ENCODE results near the gene GALNT17. TPM values are rescaled to one million over a fixed set of nuclear protein-coding genes. Genes with fewer than 3 reads are reported as not detected.

Gene GALNT17
- total RNA-seq, 1 experiment from 2014 or later: not detected

- ATAC-seq (no peak), DNase-seq (ENCODE audit: low read depth, low spot score) (no peak)
- Histone ChIP-seq H3K36me3 (ENCODE audit: control insufficient read depth, insufficient read depth, low read length) (no peaks in the 10 kb centered on the region), H3K4me3 (ENCODE audit: low read depth in 2 of 2, low read length in 2 of 2) (no peak overlapping the region), H3K9me3 (ENCODE audit: control insufficient read depth, insufficient read depth, low read depth, low read length) (no peaks in the 10 kb centered on the region), H3K27me3 (ENCODE audit: control insufficient read depth, insufficient read depth, low read length) (no peaks in the 10 kb centered on the region), H3K4me1 (ENCODE audit: control insufficient read depth, insufficient read depth, low read length) (no peaks in the 10 kb centered on the region), H3K27ac (ENCODE audit: low read length) (no peak overlapping the region)
- BruUV-seq (replicated peaks): no TSS peak
- TF ChIP-seq POLR2AphosphoS5 (IDR thresholded peaks at IDR 0.05; ENCODE audit: low read depth, low read length) (no peak), SIN3A (IDR thresholded peaks at IDR 0.05; ENCODE audit: borderline replicate concordance, insufficient read depth, low read depth, low read length) (no peak), TCF7L2 (IDR thresholded peaks at IDR 0.05; ENCODE audit: low read depth, low read length) (no peak), CTCF (IDR thresholded peaks at IDR 0.05) (no peak), REST (IDR thresholded peaks at IDR 0.05; ENCODE audit: insufficient read depth in 1 of 2, low read depth in 2 of 2, low read length in 1 of 2) (no peak)
- in situ Hi-C loops (cut with HindIII; ENCODE audit: low pct_unique_long_range_greater_than_20kb, low sequenced_read_pairs) (no loop called here), intact Hi-C loops (cut with micrococcal nuclease; ENCODE audit: unreplicated experiment) (loop anchor here (10.0 kb wide), 1 partner anchor 58 kb away; no protein-coding TSS in a partner anchor)
- POLR2A ChIA-PET: no interaction called here
- CTCF ChIA-PET: no interaction called here
These were observed 231.3 kb downstream of the GALNT17 start for GRCh38 chr7:71363223-71363622.

GRCh38 chr7:71363627-71364026 is 231.7 kb downstream of the GALNT17 start:
- POLR2A ChIA-PET: no interaction called here

More at GRCh38 chr7:71363627-71364026, 231.7 kb downstream of the GALNT17 start:
- Histone ChIP-seq H3K27ac (ENCODE audit: low read length) (no peak overlapping the region), H3K27me3 (ENCODE audit: control insufficient read depth, insufficient read depth, low read length) (no peaks in the 10 kb centered on the region), H3K4me3 (ENCODE audit: low read depth in 2 of 2, low read length in 2 of 2) (no peak overlapping the region), H3K36me3 (ENCODE audit: control insufficient read depth, insufficient read depth, low read length) (no peaks in the 10 kb centered on the region), H3K9me3 (ENCODE audit: control insufficient read depth, insufficient read depth, low read depth, low read length) (no peaks in the 10 kb centered on the region), H3K4me1 (ENCODE audit: control insufficient read depth, insufficient read depth, low read length) (no peaks in the 10 kb centered on the region)
- CTCF ChIA-PET: no interaction called here
- ATAC-seq (no peak), DNase-seq (ENCODE audit: low read depth, low spot score) (no peak)
- intact Hi-C loops (cut with micrococcal nuclease; ENCODE audit: unreplicated experiment) (loop anchor here (10.0 kb wide), 1 partner anchor 59 kb away; no protein-coding TSS in a partner anchor), in situ Hi-C loops (cut with HindIII; ENCODE audit: low pct_unique_long_range_greater_than_20kb, low sequenced_read_pairs) (no loop called here)
- no TSS peak for BruUV-seq (replicated peaks)
- TF ChIP-seq REST (IDR thresholded peaks at IDR 0.05; ENCODE audit: insufficient read depth in 1 of 2, low read depth in 2 of 2, low read length in 1 of 2) (no peak), CTCF (IDR thresholded peaks at IDR 0.05) (no peak), POLR2AphosphoS5 (IDR thresholded peaks at IDR 0.05; ENCODE audit: low read depth, low read length) (no peak), TCF7L2 (IDR thresholded peaks at IDR 0.05; ENCODE audit: low read depth, low read length) (no peak), SIN3A (IDR thresholded peaks at IDR 0.05; ENCODE audit: borderline replicate concordance, insufficient read depth, low read depth, low read length) (no peak)
